GM23338 (cell line): Measurements from ENCODE around the gene PKHD1. TPM values are rescaled to one million over a fixed set of nuclear protein-coding genes. Genes with fewer than 3 reads are reported as not detected.

Experiments
- ATAC-seq: fragments of 200-7000 bp; cut with Tn5 transposase; 3 replicates; pipeline ENCODE4 v1.9.1; 2020
- DNase-seq: peaks from one replicate; pipeline ENCODE4 v3.0.0-alpha.2; 2015; ENCODE audit warnings: low spot score
- H2AFZ ChIP-seq: fragments of 200-600 bp; sonication (generic); 2 replicates; pipeline ENCODE4 v1.8.0; 2016; ENCODE audit warnings: antibody characterized with exemption, mild to moderate bottlenecking, moderate library complexity
- H3F3A ChIP-seq: fragments of 200-600 bp; sonication (generic); replicated peaks from 2 replicates; pipeline ENCODE4 v1.8.0; 2017; ENCODE audit warnings: antibody characterized with exemption, mixed run types, low read depth
- H3K27ac ChIP-seq: fragments of 200-600 bp; sonication (generic); 2 replicates; pipeline ENCODE4 v1.6.1; 2016; ENCODE audit warnings: low read depth
- H3K27me3 ChIP-seq: fragments of 200-600 bp; sonication (generic); 2 replicates; pipeline ENCODE4 v1.8.0; 2016; ENCODE audit warnings: mild to moderate bottlenecking, mixed run types, moderate library complexity; ENCODE audit not compliant: insufficient read depth
- H3K36me3 ChIP-seq: fragments of 200-600 bp; sonication (generic); 2 replicates; pipeline ENCODE4 v1.8.0; 2016; ENCODE audit warnings: mild to moderate bottlenecking; ENCODE audit not compliant: insufficient read depth
- H3K4me1 ChIP-seq: fragments of 200-600 bp; sonication (generic); 2 replicates; pipeline ENCODE4 v1.8.0; 2016; ENCODE audit warnings: mild to moderate bottlenecking, moderate library complexity; ENCODE audit not compliant: insufficient read depth
- H3K4me2 ChIP-seq: fragments of 200-600 bp; sonication (generic); 2 replicates; pipeline ENCODE4 v1.7.1; 2017; ENCODE audit warnings: mixed run types
- H3K4me3 ChIP-seq: fragments of 200-600 bp; sonication (generic); 2 replicates; pipeline ENCODE4 v1.6.1; 2016; ENCODE audit warnings: mixed run types
- H3K79me2 ChIP-seq: fragments of 200-600 bp; sonication (generic); replicated peaks from 2 replicates; pipeline ENCODE4 v1.8.0; 2017; ENCODE audit warnings: mild to moderate bottlenecking; ENCODE audit not compliant: insufficient read depth
- H3K9me2 ChIP-seq: fragments of 200-600 bp; sonication (generic); 2 replicates; pipeline ENCODE4 v1.8.0; 2017; ENCODE audit not compliant: insufficient read depth
- H4K20me1 ChIP-seq: fragments of 200-600 bp; sonication (generic); replicated peaks from 2 replicates; pipeline ENCODE4 v1.8.0; 2017; ENCODE audit warnings: mild to moderate bottlenecking; ENCODE audit not compliant: insufficient read depth
- H3K27ac Mint-ChIP-seq: 2 replicates; pipeline ENCODE4 v1.8.0; 2020; ENCODE audit warnings: inconsistent platforms, mild to moderate bottlenecking, moderate library complexity, mixed read lengths
- H3K27me3 Mint-ChIP-seq: 3 replicates; pipeline ENCODE4 v1.8.0; 2022; ENCODE audit warnings: low read depth, mild to moderate bottlenecking, moderate library complexity, mixed read lengths, inconsistent platforms; ENCODE audit not compliant: insufficient read depth, poor library complexity
- H3K36me3 Mint-ChIP-seq: 3 replicates; pipeline ENCODE4 v1.8.0; 2021; ENCODE audit warnings: low read depth, mild to moderate bottlenecking, inconsistent platforms, moderate library complexity, mixed read lengths
- H3K4me1 Mint-ChIP-seq: 3 replicates; pipeline ENCODE4 v1.8.0; 2020; ENCODE audit warnings: mild to moderate bottlenecking, inconsistent platforms, mixed read lengths
- H3K4me3 Mint-ChIP-seq: 3 replicates; pipeline ENCODE4 v1.8.0; 2021; ENCODE audit warnings: moderate library complexity, mild to moderate bottlenecking, inconsistent platforms, mixed read lengths
- H3K9me3 Mint-ChIP-seq: 3 replicates; pipeline ENCODE4 v1.8.0; 2020; ENCODE audit warnings: moderate library complexity, mild to moderate bottlenecking, inconsistent platforms, mixed read lengths
- EZH2 ChIP-seq: fragments of 200-600 bp; sonication (generic); IDR thresholded peaks from one replicate; pipeline ENCODE4 v1.8.0; 2017; ENCODE audit warnings: antibody characterized with exemption, mild to moderate bottlenecking, low read depth; ENCODE audit not compliant: unreplicated experiment
- EZH2phosphoT487 ChIP-seq: fragments of 200-600 bp; sonication (generic); IDR thresholded peaks from one replicate; pipeline ENCODE4 v1.8.1; 2018; ENCODE audit warnings: antibody characterized with exemption; ENCODE audit not compliant: unreplicated experiment
- JUNB ChIP-seq: IDR thresholded peaks from one replicate; pipeline ENCODE4 v1.6.1; 2016; ENCODE audit warnings: antibody characterized with exemption; ENCODE audit not compliant: unreplicated experiment
- NANOG ChIP-seq: IDR thresholded peaks from 2 replicates; pipeline ENCODE4 v1.6.1; 2016; ENCODE audit warnings: antibody characterized with exemption, borderline replicate concordance
- POLR2AphosphoS5 ChIP-seq: IDR thresholded peaks from 2 replicates; pipeline ENCODE4 v1.6.1; 2016; ENCODE audit warnings: antibody characterized with exemption, low read depth
- REST ChIP-seq: IDR thresholded peaks from one replicate; pipeline ENCODE4 v1.6.1; 2018; ENCODE audit warnings: antibody characterized with exemption; ENCODE audit not compliant: unreplicated experiment
- ZNF114 ChIP-seq: fragments of 250-450 bp; sonication (Bioruptor Pico); IDR thresholded peaks from 2 replicates; pipeline ENCODE4 v1.5.0; 2020; ENCODE audit warnings: mild to moderate bottlenecking, moderate library complexity
- ZNF331 ChIP-seq: fragments of 250-450 bp; sonication (Bioruptor Pico); IDR thresholded peaks from 2 replicates; pipeline ENCODE4 v1.5.0; 2020; ENCODE audit warnings: low read depth, mild to moderate bottlenecking, moderate library complexity
- polyA plus RNA-seq: library from polyadenylated mRNA; unstranded; fragments of >200 nt; fragmentation: Nextera tagmentation; extraction: Ambion mirVana; gene quantifications from 2 replicates; pipeline ENCODE4 v1.2.1, GENCODE V29; 2016
- total RNA-seq: library from RNA; depleted of rRNA; stranded (reverse); fragments of >200 nt; shearing (Covaris generic); gene quantifications from 2 replicates; pipeline ENCODE4 v1.2.3, GENCODE V29; 2014
- TF ChIP-seq, protein P1 (sequence below): IDR thresholded peaks from 2 replicates; pipeline ENCODE4 v1.6.1; 2016; ENCODE audit warnings: antibody characterized with exemption
- TF ChIP-seq, protein P2 (sequence below): fragments of 250-450 bp; sonication (Bioruptor Pico); IDR thresholded peaks from 2 replicates; pipeline ENCODE4 v1.5.0; 2020; ENCODE audit warnings: mild to moderate bottlenecking, moderate library complexity

Gene PKHD1
- total and polyA plus RNA-seq, 2 experiments from 2014 or later = 0.03 to 0.07 TPM

GRCh38 chr6:51928320-51928719 lies 159.1 kb downstream of the PKHD1 start:
- H3K36me3 Mint-ChIP-seq = peaks cover 18% of the 10 kb centered on the region; the same call in 2 of the 3 replicates
- Histone ChIP-seq H3K79me2 (no peaks in the 10 kb centered on the region), H3K36me3 (peaks cover under 1% of the 10 kb centered on the region; the same call in 1 of the 2 replicates), H3K4me3 (no peak overlapping the region), H4K20me1 (no peaks in the 10 kb centered on the region), H3K9me2 (peaks cover 6% of the 10 kb centered on the region; the same call in 1 of the 2 replicates), H3K27me3 (no peaks in the 10 kb centered on the region), H3K4me1 (no peaks in the 10 kb centered on the region), H3K4me2 (no peak overlapping the region), H3K27ac (no peak overlapping the region), H3F3A (no peaks in the 10 kb centered on the region), H2AFZ (no peak overlapping the region)
- no peak for ATAC-seq
- peaks cover 9% of the 10 kb centered on the region for H3K4me1 Mint-ChIP-seq
- no peak overlapping the region for H3K27ac Mint-ChIP-seq
- H3K9me3 Mint-ChIP-seq = peaks cover 17% of the 10 kb centered on the region
- peaks cover 7% of the 10 kb centered on the region for H3K27me3 Mint-ChIP-seq
- DNase-seq = no peak
- TF ChIP-seq REST (no peak), EZH2phosphoT487 (no peak), NANOG (no peak), JUNB (no peak), ZNF331 (CRISPR knock-in tag) (no peak), POLR2AphosphoS5 (no peak), ZNF114 (CRISPR knock-in tag) (no peak), EZH2 (no peak)
- TF ChIP-seq, protein P1, sequence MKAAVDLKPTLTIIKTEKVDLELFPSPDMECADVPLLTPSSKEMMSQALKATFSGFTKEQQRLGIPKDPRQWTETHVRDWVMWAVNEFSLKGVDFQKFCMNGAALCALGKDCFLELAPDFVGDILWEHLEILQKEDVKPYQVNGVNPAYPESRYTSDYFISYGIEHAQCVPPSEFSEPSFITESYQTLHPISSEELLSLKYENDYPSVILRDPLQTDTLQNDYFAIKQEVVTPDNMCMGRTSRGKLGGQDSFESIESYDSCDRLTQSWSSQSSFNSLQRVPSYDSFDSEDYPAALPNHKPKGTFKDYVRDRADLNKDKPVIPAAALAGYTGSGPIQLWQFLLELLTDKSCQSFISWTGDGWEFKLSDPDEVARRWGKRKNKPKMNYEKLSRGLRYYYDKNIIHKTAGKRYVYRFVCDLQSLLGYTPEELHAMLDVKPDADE = no peak
- TF ChIP-seq, protein P2, sequence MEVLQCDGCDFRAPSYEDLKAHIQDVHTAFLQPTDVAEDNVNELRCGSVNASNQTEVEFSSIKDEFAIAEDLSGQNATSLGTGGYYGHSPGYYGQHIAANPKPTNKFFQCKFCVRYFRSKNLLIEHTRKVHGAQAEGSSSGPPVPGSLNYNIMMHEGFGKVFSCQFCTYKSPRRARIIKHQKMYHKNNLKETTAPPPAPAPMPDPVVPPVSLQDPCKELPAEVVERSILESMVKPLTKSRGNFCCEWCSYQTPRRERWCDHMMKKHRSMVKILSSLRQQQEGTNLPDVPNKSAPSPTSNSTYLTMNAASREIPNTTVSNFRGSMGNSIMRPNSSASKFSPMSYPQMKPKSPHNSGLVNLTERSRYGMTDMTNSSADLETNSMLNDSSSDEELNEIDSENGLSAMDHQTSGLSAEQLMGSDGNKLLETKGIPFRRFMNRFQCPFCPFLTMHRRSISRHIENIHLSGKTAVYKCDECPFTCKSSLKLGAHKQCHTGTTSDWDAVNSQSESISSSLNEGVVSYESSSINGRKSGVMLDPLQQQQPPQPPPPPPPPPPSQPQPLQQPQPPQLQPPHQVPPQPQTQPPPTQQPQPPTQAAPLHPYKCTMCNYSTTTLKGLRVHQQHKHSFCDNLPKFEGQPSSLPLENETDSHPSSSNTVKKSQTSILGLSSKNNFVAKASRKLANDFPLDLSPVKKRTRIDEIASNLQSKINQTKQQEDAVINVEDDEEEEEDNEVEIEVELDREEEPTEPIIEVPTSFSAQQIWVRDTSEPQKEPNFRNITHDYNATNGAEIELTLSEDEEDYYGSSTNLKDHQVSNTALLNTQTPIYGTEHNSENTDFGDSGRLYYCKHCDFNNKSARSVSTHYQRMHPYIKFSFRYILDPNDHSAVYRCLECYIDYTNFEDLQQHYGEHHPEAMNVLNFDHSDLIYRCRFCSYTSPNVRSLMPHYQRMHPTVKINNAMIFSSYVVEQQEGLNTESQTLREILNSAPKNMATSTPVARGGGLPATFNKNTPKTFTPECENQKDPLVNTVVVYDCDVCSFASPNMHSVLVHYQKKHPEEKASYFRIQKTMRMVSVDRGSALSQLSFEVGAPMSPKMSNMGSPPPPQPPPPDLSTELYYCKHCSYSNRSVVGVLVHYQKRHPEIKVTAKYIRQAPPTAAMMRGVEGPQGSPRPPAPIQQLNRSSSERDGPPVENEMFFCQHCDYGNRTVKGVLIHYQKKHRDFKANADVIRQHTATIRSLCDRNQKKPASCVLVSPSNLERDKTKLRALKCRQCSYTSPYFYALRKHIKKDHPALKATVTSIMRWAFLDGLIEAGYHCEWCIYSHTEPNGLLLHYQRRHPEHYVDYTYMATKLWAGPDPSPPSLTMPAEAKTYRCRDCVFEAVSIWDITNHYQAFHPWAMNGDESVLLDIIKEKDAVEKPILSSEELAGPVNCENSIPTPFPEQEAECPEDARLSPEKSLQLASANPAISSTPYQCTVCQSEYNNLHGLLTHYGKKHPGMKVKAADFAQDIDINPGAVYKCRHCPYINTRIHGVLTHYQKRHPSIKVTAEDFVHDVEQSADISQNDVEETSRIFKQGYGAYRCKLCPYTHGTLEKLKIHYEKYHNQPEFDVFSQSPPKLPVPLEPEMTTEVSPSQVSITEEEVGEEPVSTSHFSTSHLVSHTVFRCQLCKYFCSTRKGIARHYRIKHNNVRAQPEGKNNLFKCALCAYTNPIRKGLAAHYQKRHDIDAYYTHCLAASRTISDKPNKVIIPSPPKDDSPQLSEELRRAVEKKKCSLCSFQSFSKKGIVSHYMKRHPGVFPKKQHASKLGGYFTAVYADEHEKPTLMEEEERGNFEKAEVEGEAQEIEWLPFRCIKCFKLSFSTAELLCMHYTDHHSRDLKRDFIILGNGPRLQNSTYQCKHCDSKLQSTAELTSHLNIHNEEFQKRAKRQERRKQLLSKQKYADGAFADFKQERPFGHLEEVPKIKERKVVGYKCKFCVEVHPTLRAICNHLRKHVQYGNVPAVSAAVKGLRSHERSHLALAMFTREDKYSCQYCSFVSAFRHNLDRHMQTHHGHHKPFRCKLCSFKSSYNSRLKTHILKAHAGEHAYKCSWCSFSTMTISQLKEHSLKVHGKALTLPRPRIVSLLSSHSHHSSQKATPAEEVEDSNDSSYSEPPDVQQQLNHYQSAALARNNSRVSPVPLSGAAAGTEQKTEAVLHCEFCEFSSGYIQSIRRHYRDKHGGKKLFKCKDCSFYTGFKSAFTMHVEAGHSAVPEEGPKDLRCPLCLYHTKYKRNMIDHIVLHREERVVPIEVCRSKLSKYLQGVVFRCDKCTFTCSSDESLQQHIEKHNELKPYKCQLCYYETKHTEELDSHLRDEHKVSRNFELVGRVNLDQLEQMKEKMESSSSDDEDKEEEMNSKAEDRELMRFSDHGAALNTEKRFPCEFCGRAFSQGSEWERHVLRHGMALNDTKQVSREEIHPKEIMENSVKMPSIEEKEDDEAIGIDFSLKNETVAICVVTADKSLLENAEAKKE (CRISPR knock-in tag) = no peak
- no peak overlapping the region for H3K4me3 Mint-ChIP-seq
